ENCODE measurements around the gene EP400.
"Not testable (repeated sequence)": the region's sequence is repeated elsewhere in the genome, so short reads cannot be mapped to it uniquely, and the experiment has no call there.

EP400 gene

DNA sequence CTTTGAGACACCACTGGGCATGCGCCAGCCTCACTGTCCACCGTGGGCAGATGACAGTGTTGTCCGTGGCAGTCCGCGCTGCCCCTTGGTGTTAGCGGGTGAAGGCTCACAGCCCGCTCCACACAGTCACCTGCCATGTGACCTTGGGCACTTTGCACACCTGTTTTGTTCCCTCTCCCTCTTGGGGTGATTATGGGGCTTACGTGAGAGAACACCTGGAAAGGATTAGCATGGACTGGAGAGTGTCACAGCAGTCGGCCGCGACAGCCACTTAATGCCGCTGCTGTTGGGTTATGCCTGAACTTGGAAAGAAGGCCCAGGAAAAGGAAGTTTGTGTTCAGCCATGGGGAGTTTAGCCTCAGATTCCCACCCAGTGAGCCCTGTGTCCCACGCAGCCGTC, 100.1 kb downstream of the EP400 start:
- no CpG with 5 or more reads among the region's 14 CpGs for WGBS, 2 donors (ENCODE audit: extremely low coverage in 2 of 2, insufficient read length in 2 of 2, insufficient replicate concordance in 1 of 2)
- no peak overlapping the region for H3K14ac ChIP-seq (ENCODE audit: low read length)
- peaks cover 0 to 2% of the 10 kb centered on the region in 2 donors for H3K4me1 ChIP-seq (ENCODE audit: control insufficient read depth in 2 of 2, insufficient read depth in 1 of 2, low read depth in 1 of 2, low read length in 2 of 2)
- no peak overlapping the region for H2BK120ac ChIP-seq (ENCODE audit: low read depth, low read length)
- H2BK15ac ChIP-seq (ENCODE audit: low read length) = no peak overlapping the region
- H3K23ac ChIP-seq (ENCODE audit: low read depth, low read length, poor library complexity) = no peak overlapping the region
- H3K18ac ChIP-seq (ENCODE audit: low read length) = no peak overlapping the region
- no peak overlapping the region for H3K27ac ChIP-seq (replicated peaks; ENCODE audit: low read length)
- no peak overlapping the region for H3K4me2 ChIP-seq (ENCODE audit: insufficient read depth, low read length, poor library complexity, severe bottlenecking)
- no peak overlapping the region for H3K9ac ChIP-seq (ENCODE audit: low read depth, low read length, poor library complexity)
- no peak overlapping the region for H2AK5ac ChIP-seq (ENCODE audit: low read depth, low read length)
- H3K79me1 ChIP-seq (ENCODE audit: low read depth, low read length) = no peaks in the 10 kb centered on the region
- no peak overlapping the region for H4K91ac ChIP-seq (ENCODE audit: low read depth, low read length, poor library complexity)
- H4K8ac ChIP-seq (ENCODE audit: low read depth, low read length) = no peak overlapping the region
- H3K27me3 ChIP-seq (ENCODE audit: control insufficient read depth in 3 of 3, insufficient read depth in 3 of 3, low read depth in 1 of 3, low read length in 3 of 3) = no peaks in the 10 kb centered on the region
- no peak overlapping the region for H2BK12ac ChIP-seq (ENCODE audit: low read length)
- H3K9me3 ChIP-seq (replicated peaks in 1 of 2; ENCODE audit: control insufficient read depth in 2 of 2, insufficient read depth in 1 of 2, low read depth in 1 of 2, low read length in 2 of 2) = peaks cover 8 to 17% of the 10 kb centered on the region in 2 donors
- H3K4me3 ChIP-seq (ENCODE audit: low read length in 2 of 2) = no peak overlapping the region
- no peak overlapping the region for H2AFZ ChIP-seq (ENCODE audit: low read length)
- no peak overlapping the region for H2BK5ac ChIP-seq (ENCODE audit: low read length)
- H3K4ac ChIP-seq (ENCODE audit: low read length) = no peak overlapping the region
- DNase-seq (ENCODE audit: low spot score) = no peak
- H3K36me3 ChIP-seq (replicated peaks in 1 of 2; ENCODE audit: control insufficient read depth in 2 of 2, insufficient read depth in 2 of 2, low read length in 2 of 2) = peaks cover 62 to 94% of the 10 kb centered on the region in 2 donors

DNA sequence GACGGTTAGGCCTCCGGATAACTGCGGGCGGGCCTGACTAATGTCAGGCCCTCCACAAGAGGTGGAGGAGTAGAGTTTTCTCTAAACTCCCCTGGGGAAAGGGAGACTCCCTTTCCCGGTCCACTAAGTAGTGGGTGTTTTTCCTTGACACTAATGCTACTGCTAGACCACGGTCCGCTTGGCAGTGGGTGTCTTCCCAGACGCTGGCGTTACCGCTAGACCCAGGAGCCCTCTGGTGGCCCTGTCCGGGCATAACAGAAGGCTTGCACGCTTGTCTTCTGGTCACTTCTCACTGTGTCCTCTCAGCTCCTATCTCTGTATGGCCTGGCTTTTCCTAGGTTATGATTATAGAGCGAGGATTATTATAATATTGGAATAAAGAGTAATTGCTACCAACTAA, 102.0 kb downstream of the EP400 start:
- not testable (repeated sequence) for H3K14ac ChIP-seq (ENCODE audit: low read length); H2BK120ac ChIP-seq (ENCODE audit: low read depth, low read length); H2BK12ac ChIP-seq (ENCODE audit: low read length); H3K27me3 ChIP-seq (ENCODE audit: control insufficient read depth in 3 of 3, insufficient read depth in 3 of 3, low read depth in 1 of 3, low read length in 3 of 3); H3K23ac ChIP-seq (ENCODE audit: low read depth, low read length, poor library complexity); H4K8ac ChIP-seq (ENCODE audit: low read depth, low read length); H2BK15ac ChIP-seq (ENCODE audit: low read length); H3K4me3 ChIP-seq (ENCODE audit: low read length in 2 of 2); DNase-seq (ENCODE audit: low spot score); H2AK5ac ChIP-seq (ENCODE audit: low read depth, low read length); H2BK5ac ChIP-seq (ENCODE audit: low read length); H3K4ac ChIP-seq (ENCODE audit: low read length); H3K9ac ChIP-seq (ENCODE audit: low read depth, low read length, poor library complexity); H4K91ac ChIP-seq (ENCODE audit: low read depth, low read length, poor library complexity); H3K4me2 ChIP-seq (ENCODE audit: insufficient read depth, low read length, poor library complexity, severe bottlenecking); H3K79me1 ChIP-seq (ENCODE audit: low read depth, low read length); H2AFZ ChIP-seq (ENCODE audit: low read length); H3K4me1 ChIP-seq (ENCODE audit: control insufficient read depth in 2 of 2, insufficient read depth in 1 of 2, low read depth in 1 of 2, low read length in 2 of 2); H3K18ac ChIP-seq (ENCODE audit: low read length); H3K27ac ChIP-seq (replicated peaks; ENCODE audit: low read length)
- Histone ChIP-seq H3K36me3 (replicated peaks in 1 of 2; ENCODE audit: control insufficient read depth in 2 of 2, insufficient read depth in 2 of 2, low read length in 2 of 2) (peaks cover 56 to 94% of the 10 kb centered on the region in 2 donors), H3K9me3 (replicated peaks in 1 of 2; ENCODE audit: control insufficient read depth in 2 of 2, insufficient read depth in 1 of 2, low read depth in 1 of 2, low read length in 2 of 2) (peaks cover 8 to 17% of the 10 kb centered on the region in 2 donors)
- WGBS, 2 donors (ENCODE audit: extremely low coverage in 2 of 2, insufficient read length in 2 of 2, insufficient replicate concordance in 1 of 2) = no CpG with 5 or more reads among the region's 13 CpGs

DNA sequence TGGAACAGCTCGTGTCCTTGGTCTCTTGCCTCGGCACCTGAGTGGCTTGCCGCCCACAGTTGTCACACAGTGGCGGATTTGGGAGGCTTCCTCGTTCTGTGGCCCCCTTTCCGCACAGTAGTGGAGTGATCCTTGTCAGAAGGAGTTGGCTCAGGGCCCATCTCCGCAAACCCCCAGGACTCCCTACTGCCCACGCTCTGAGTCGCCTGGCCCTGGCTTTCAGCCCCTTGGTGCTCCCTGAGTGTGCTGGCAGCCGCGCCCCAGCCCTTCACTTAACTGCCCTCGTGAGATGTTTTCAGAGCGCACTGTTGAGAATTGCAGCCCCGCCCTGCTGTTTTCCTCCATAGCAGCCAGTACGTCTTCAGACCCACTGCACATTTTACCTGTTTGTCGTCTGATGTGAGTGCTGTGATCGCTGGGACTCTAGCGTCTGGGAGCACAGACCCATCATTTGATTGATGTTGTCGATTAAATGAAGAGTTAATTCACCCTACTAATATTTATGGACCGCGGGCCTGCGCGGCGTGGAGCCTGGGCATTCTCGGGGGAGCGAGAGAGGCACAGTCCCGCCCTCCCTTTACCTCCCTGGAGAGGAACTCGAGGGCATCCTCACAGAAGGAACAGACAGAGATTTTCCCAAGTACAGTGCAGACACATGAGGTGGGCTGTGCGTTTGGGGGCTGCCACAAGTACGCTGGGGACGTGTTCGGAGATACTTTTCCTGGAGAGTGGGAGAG, 102.6 kb downstream of the EP400 start:
- Histone ChIP-seq H2BK12ac (ENCODE audit: low read length) (no peak overlapping the region), H4K8ac (ENCODE audit: low read depth, low read length) (no peak overlapping the region), H2BK5ac (ENCODE audit: low read length) (no peak overlapping the region), H2BK120ac (ENCODE audit: low read depth, low read length) (no peak overlapping the region), H3K9ac (ENCODE audit: low read depth, low read length, poor library complexity) (no peak overlapping the region), H3K18ac (ENCODE audit: low read length) (no peak overlapping the region), H3K23ac (ENCODE audit: low read depth, low read length, poor library complexity) (no peak overlapping the region), H3K4me2 (ENCODE audit: insufficient read depth, low read length, poor library complexity, severe bottlenecking) (no peak overlapping the region), H3K9me3 (replicated peaks in 1 of 2; ENCODE audit: control insufficient read depth in 2 of 2, insufficient read depth in 1 of 2, low read depth in 1 of 2, low read length in 2 of 2) (peaks cover 8 to 17% of the 10 kb centered on the region in 2 donors), H3K4me1 (ENCODE audit: control insufficient read depth in 2 of 2, insufficient read depth in 1 of 2, low read depth in 1 of 2, low read length in 2 of 2) (no peaks in the 10 kb centered on the region), H2AFZ (ENCODE audit: low read length) (no peak overlapping the region), H3K4ac (ENCODE audit: low read length) (no peak overlapping the region), H3K4me3 (ENCODE audit: low read length in 2 of 2) (no peak overlapping the region), H3K27me3 (ENCODE audit: control insufficient read depth in 3 of 3, insufficient read depth in 3 of 3, low read depth in 1 of 3, low read length in 3 of 3) (no peaks in the 10 kb centered on the region), H2AK5ac (ENCODE audit: low read depth, low read length) (no peak overlapping the region), H4K91ac (ENCODE audit: low read depth, low read length, poor library complexity) (no peak overlapping the region), H3K79me1 (ENCODE audit: low read depth, low read length) (no peaks in the 10 kb centered on the region), H2BK15ac (ENCODE audit: low read length) (no peak overlapping the region), H3K14ac (ENCODE audit: low read length) (no peak overlapping the region), H3K36me3 (replicated peaks in 1 of 2; ENCODE audit: control insufficient read depth in 2 of 2, insufficient read depth in 2 of 2, low read length in 2 of 2) (peaks cover 62 to 94% of the 10 kb centered on the region in 2 donors), H3K27ac (replicated peaks; ENCODE audit: low read length) (no peak overlapping the region)
- no CpG with 5 or more reads among the region's 32 CpGs for WGBS, 2 donors (ENCODE audit: extremely low coverage in 2 of 2, insufficient read length in 2 of 2, insufficient replicate concordance in 1 of 2)
- DNase-seq (ENCODE audit: low spot score) = no peak

DNA sequence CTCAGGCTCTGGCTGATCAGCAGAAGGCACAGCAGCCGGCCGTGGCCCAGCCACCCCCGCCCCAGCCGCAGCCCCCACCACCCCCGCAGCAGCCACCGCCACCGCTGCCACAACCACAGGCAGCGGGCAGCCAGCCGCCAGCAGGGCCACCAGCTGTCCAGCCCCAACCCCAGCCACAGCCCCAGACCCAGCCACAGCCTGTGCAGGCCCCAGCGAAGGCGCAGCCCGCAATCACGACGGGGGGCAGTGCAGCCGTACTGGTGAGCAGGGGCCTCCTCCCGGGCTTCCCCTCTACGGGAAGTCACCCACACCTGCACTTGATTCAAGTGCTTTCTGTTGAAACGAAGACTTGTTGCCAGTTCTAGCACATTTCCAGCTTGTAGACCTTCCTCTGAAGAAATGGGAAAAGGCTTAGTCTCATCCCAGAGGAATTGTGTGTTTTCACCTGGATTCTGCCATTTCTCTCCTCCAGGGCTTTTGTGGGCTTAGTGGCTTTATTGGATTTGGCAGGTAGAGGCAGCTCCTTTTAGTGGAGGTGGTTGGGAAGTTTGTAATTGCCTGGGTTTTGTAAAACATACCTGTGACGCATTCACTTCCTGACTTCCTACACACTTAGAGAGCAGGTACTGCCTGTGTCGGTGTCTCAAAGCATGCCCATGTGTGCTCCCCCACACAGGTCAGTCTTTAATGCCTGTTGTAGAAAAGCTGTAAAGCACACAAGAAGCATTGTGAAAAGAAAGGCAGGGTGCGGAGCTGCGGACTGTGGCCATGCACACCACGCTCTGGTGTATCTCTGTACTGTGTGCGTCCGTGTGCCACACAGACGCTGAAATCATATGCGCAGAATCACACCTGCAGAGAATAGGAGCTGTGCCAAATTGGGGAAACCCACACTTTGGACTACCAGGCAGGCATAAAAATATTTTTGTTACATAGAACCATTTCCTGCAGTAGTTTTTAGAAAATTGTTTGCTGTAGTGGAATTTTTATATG, 103.9 kb downstream of the EP400 start:
- H4K91ac ChIP-seq (ENCODE audit: low read depth, low read length, poor library complexity) = no peak overlapping the region
- no peaks in the 10 kb centered on the region for H3K27me3 ChIP-seq (ENCODE audit: control insufficient read depth in 3 of 3, insufficient read depth in 3 of 3, low read depth in 1 of 3, low read length in 3 of 3)

More for the DNA sequence above, 103.9 kb downstream of the EP400 start:
- H3K18ac ChIP-seq (ENCODE audit: low read length) = no peak overlapping the region
- H3K14ac ChIP-seq (ENCODE audit: low read length) = no peak overlapping the region
- no peak overlapping the region for H2AFZ ChIP-seq (ENCODE audit: low read length)
- no peak overlapping the region for H3K4me2 ChIP-seq (ENCODE audit: insufficient read depth, low read length, poor library complexity, severe bottlenecking)
- H2BK5ac ChIP-seq (ENCODE audit: low read length) = no peak overlapping the region
- H3K79me1 ChIP-seq (ENCODE audit: low read depth, low read length) = no peaks in the 10 kb centered on the region
- no peak overlapping the region for H2BK15ac ChIP-seq (ENCODE audit: low read length)
- H2BK120ac ChIP-seq (ENCODE audit: low read depth, low read length) = no peak overlapping the region
- no peak overlapping the region for H2AK5ac ChIP-seq (ENCODE audit: low read depth, low read length)
- peaks cover 8 to 17% of the 10 kb centered on the region in 2 donors for H3K9me3 ChIP-seq (replicated peaks in 1 of 2; ENCODE audit: control insufficient read depth in 2 of 2, insufficient read depth in 1 of 2, low read depth in 1 of 2, low read length in 2 of 2)
- DNase-seq (ENCODE audit: low spot score) = no peak
- H3K4me3 ChIP-seq (ENCODE audit: low read length in 2 of 2) = no peak overlapping the region
- H3K36me3 ChIP-seq (replicated peaks in 1 of 2; ENCODE audit: control insufficient read depth in 2 of 2, insufficient read depth in 2 of 2, low read length in 2 of 2) = peaks cover 67 to 97% of the 10 kb centered on the region in 2 donors
- no peak overlapping the region for H4K8ac ChIP-seq (ENCODE audit: low read depth, low read length)
- H3K9ac ChIP-seq (ENCODE audit: low read depth, low read length, poor library complexity) = no peak overlapping the region
- H3K4ac ChIP-seq (ENCODE audit: low read length) = no peak overlapping the region
- no peak overlapping the region for H3K27ac ChIP-seq (replicated peaks; ENCODE audit: low read length)
- H3K23ac ChIP-seq (ENCODE audit: low read depth, low read length, poor library complexity) = no peak overlapping the region
- no peaks in the 10 kb centered on the region for H3K4me1 ChIP-seq (ENCODE audit: control insufficient read depth in 2 of 2, insufficient read depth in 1 of 2, low read depth in 1 of 2, low read length in 2 of 2)
- H2BK12ac ChIP-seq (ENCODE audit: low read length) = no peak overlapping the region
- no CpG with 5 or more reads among the region's 27 CpGs for WGBS, 2 donors (ENCODE audit: extremely low coverage in 2 of 2, insufficient read length in 2 of 2, insufficient replicate concordance in 1 of 2)
